ENCODE results near the gene EFNA5.

Gene EFNA5

GRCh38 chr5:107484281-107484680 lies 186.5 kb downstream of the EFNA5 start:
- DNase-seq (ENCODE audit: low read depth): no peak

- no peak for DNase-seq (ENCODE audit: low read depth)
Observed at GRCh38 chr5:107483231-107484024, 187.3 kb downstream of the EFNA5 start.

GRCh38 chr5:107478068-107478641 lies 192.6 kb downstream of the EFNA5 start:
- DNase-seq (ENCODE audit: low read depth): no peak

- no peak for DNase-seq (ENCODE audit: low read depth)
Observed at GRCh38 chr5:107477492-107477891, 193.2 kb downstream of the EFNA5 start.

GRCh38 chr5:107476783-107477182 lies 194.0 kb downstream of the EFNA5 start:
- DNase-seq (ENCODE audit: low read depth): no peak

GRCh38 chr5:107474716-107475489 lies 195.8 kb downstream of the EFNA5 start:
- no peak for DNase-seq (ENCODE audit: low read depth)

- no peak for DNase-seq (ENCODE audit: low read depth)
Observed at GRCh38 chr5:107474361-107474715, 196.4 kb downstream of the EFNA5 start.

GRCh38 chr5:107472620-107473064 lies 198.1 kb downstream of the EFNA5 start:
- no peak for DNase-seq (ENCODE audit: low read depth)

- DNase-seq (ENCODE audit: low read depth): no peak
Observed at GRCh38 chr5:107470295-107470582, 200.5 kb downstream of the EFNA5 start.

- no peak for DNase-seq (ENCODE audit: low read depth)
Observed at GRCh38 chr5:107469485-107470294, 201.0 kb downstream of the EFNA5 start.

- DNase-seq (ENCODE audit: low read depth): no peak
Observed at GRCh38 chr5:107469064-107469463, 201.7 kb downstream of the EFNA5 start.

- DNase-seq (ENCODE audit: low read depth): no peak
Observed at GRCh38 chr5:107468276-107468675, 202.5 kb downstream of the EFNA5 start.

- DNase-seq (ENCODE audit: low read depth): no peak
Observed at GRCh38 chr5:107467137-107467932, 203.4 kb downstream of the EFNA5 start.

- no peak for DNase-seq (ENCODE audit: low read depth)
Observed at GRCh38 chr5:107466233-107466769, 204.4 kb downstream of the EFNA5 start.

GRCh38 chr5:107464876-107465275 lies 205.9 kb downstream of the EFNA5 start:
- DNase-seq (ENCODE audit: low read depth): no peak

- DNase-seq (ENCODE audit: low read depth): no peak
Observed at GRCh38 chr5:107464416-107464815, 206.3 kb downstream of the EFNA5 start.

- DNase-seq (ENCODE audit: low read depth): no peak
Observed at GRCh38 chr5:107463731-107464130, 207.0 kb downstream of the EFNA5 start.

GRCh38 chr5:107461770-107462169 lies 209.0 kb downstream of the EFNA5 start:
- no peak for DNase-seq (ENCODE audit: low read depth)

- DNase-seq (ENCODE audit: low read depth): no peak
Observed at GRCh38 chr5:107460789-107461188, 209.9 kb downstream of the EFNA5 start.

- DNase-seq (ENCODE audit: low read depth): no peak
Observed at GRCh38 chr5:107459605-107460004, 211.1 kb downstream of the EFNA5 start.

- no peak for DNase-seq (ENCODE audit: low read depth)
Observed at GRCh38 chr5:107458322-107458721, 212.4 kb downstream of the EFNA5 start.
